ENCODE measurements around the gene KCNA3. TPM values are rescaled to one million over a fixed set of nuclear protein-coding genes. Genes with fewer than 3 reads are reported as not detected.

Gene KCNA3
- 28.8 TPM for total RNA-seq

DNA sequence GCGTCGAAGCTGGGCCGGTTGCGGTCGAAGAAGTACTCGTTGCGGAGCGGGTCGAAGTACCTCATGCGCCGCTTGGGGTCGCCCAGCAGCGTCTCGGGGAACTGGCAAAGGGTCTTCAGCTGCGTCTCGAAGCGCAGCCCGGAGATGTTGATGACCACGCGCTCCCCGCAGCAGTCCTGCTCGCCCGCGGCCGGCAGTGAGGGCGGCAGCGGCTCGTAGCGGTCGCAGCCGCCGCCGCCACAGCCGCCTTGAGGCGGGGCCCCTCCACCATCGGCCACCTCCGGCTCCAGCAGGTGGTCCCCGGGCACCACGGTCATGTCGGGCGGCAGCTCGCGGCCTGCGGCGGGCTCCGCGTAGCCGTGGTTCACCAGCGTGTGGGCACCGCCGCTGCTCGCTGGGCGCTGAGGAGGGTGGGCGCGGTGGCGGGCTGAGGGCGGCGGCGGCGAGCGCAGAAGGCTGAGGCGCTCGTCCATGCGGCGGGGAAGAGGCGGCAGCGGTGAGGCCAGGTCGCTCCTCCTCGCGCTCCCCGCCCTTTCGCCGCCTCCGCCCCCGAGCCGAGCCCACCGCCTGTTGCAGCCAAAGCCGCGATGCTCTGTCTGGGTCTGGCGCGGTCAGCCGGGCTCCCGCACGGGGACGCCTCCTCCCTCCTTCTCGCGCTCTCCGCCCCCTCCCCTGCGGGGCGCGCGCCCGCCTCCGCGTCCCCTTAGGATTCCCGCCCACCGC, at the start of gene KCNA3:
Gene KCNA3, minus strand, starts transcription at position 604 of the 723 bp plus-strand sequence. Its CDS starts 131 bp downstream, at position 473.

Other genes starting within 250 kb of the KCNA3 start
- gene PROK1, start 223.8 kb downstream of the KCNA3 start, total RNA-seq = not detected
- gene KCNA10, start 155.8 kb downstream of the KCNA3 start, total RNA-seq = not detected
- 14.1 TPM for gene KCNA2, start 68.6 kb downstream of the KCNA3 start, total RNA-seq
- 17.1 TPM for gene CD53, start 198.2 kb upstream of the KCNA3 start, total RNA-seq